Stimulated activated memory B cell treated with anti-CD40 and anti-IgM and Interleukin-4, amounts not matched to agents 10 μg/mL and 1 μg/mL and 100 μg/mL, for 72 hours (primary cell): ENCODE results near the gene NAT16.

Source experiments
- ATAC-seq: fragments of 150-1000 bp; cut with Tn5 transposase; 2 replicates; pipeline ENCODE4 v1.10.0; 2021
- H3K27ac Mint-ChIP-seq: one replicate; pipeline ENCODE4 v1.8.0; 2022; ENCODE audit warnings: mild to moderate bottlenecking, mixed read lengths
- H3K27me3 Mint-ChIP-seq: one replicate; pipeline ENCODE4 v1.8.0; 2022; ENCODE audit warnings: mixed read lengths
- H3K36me3 Mint-ChIP-seq: one replicate; pipeline ENCODE4 v1.8.0; 2022; ENCODE audit warnings: mixed read lengths
- H3K4me1 Mint-ChIP-seq: one replicate; pipeline ENCODE4 v1.8.0; 2022; ENCODE audit warnings: mixed read lengths
- H3K4me3 Mint-ChIP-seq: one replicate; pipeline ENCODE4 v1.8.0; 2022; ENCODE audit warnings: mild to moderate bottlenecking, moderate library complexity, mixed read lengths
- H3K9me3 Mint-ChIP-seq: one replicate; pipeline ENCODE4 v1.8.0; 2022; ENCODE audit warnings: mixed read lengths

Gene NAT16

GRCh38 chr7:101186194-101186593 lies 6.1 kb upstream of the NAT16 start:
- no peak overlapping the region for H3K27ac Mint-ChIP-seq
- H3K36me3 Mint-ChIP-seq, result no peaks in the 10 kb centered on the region
- H3K4me1 Mint-ChIP-seq, result no peaks in the 10 kb centered on the region
- peaks cover 27% of the 10 kb centered on the region for H3K27me3 Mint-ChIP-seq
- ATAC-seq, result no peak
- no peak overlapping the region for H3K4me3 Mint-ChIP-seq
- H3K9me3 Mint-ChIP-seq, result no peaks in the 10 kb centered on the region

GRCh38 chr7:101185258-101185839 lies 5.3 kb upstream of the NAT16 start:
- no peak for ATAC-seq
- Mint-ChIP-seq H3K27me3 (peaks cover 35% of the 10 kb centered on the region), H3K36me3 (no peaks in the 10 kb centered on the region), H3K4me3 (no peak overlapping the region), H3K27ac (no peak overlapping the region), H3K9me3 (no peaks in the 10 kb centered on the region), H3K4me1 (peaks cover 5% of the 10 kb centered on the region)

GRCh38 chr7:101179713-101180112 lies 380 bp downstream of the NAT16 start:
- Mint-ChIP-seq H3K4me3 (no peak overlapping the region), H3K4me1 (peaks cover 29% of the 10 kb centered on the region)

GRCh38 chr7:101179117-101179516 lies 976 bp downstream of the NAT16 start:
- Mint-ChIP-seq H3K27me3 (peaks cover 83% of the 10 kb centered on the region), H3K36me3 (no peaks in the 10 kb centered on the region), H3K27ac (peak overlapping the region; percentile 42), H3K4me3 (peak overlapping the region; percentile 73), H3K4me1 (peaks cover 35% of the 10 kb centered on the region), H3K9me3 (peaks cover 1% of the 10 kb centered on the region)
- ATAC-seq, result peak; percentile 45

More at GRCh38 chr7:101179713-101180112, 380 bp downstream of the NAT16 start:
- Mint-ChIP-seq H3K27me3 (peaks cover 82% of the 10 kb centered on the region), H3K27ac (no peak overlapping the region), H3K36me3 (no peaks in the 10 kb centered on the region), H3K9me3 (no peaks in the 10 kb centered on the region)
- ATAC-seq, result no peak

GRCh38 chr7:101177644-101178043 lies 2.4 kb downstream of the NAT16 start:
- peaks cover 3% of the 10 kb centered on the region for H3K9me3 Mint-ChIP-seq
- no peak overlapping the region for H3K4me3 Mint-ChIP-seq
- H3K36me3 Mint-ChIP-seq, result no peaks in the 10 kb centered on the region
- peaks cover 48% of the 10 kb centered on the region for H3K4me1 Mint-ChIP-seq
- ATAC-seq, result no peak
- no peak overlapping the region for H3K27ac Mint-ChIP-seq
- H3K27me3 Mint-ChIP-seq, result peaks cover 94% of the 10 kb centered on the region

GRCh38 chr7:101175664-101176063 lies 4.4 kb downstream of the NAT16 start:
- Mint-ChIP-seq H3K36me3 (no peaks in the 10 kb centered on the region), H3K9me3 (peaks cover 3% of the 10 kb centered on the region), H3K4me1 (peaks cover 65% of the 10 kb centered on the region), H3K4me3 (no peak overlapping the region), H3K27me3 (peaks cover 99% of the 10 kb centered on the region), H3K27ac (no peak overlapping the region)
- no peak for ATAC-seq

- Mint-ChIP-seq H3K9me3 (peaks cover 3% of the 10 kb centered on the region), H3K27ac (no peak overlapping the region), H3K4me1 (peaks cover 65% of the 10 kb centered on the region), H3K27me3 (peaks cover 99% of the 10 kb centered on the region), H3K36me3 (no peaks in the 10 kb centered on the region), H3K4me3 (peak overlapping the region; percentile 25)
- no peak for ATAC-seq
Observed at GRCh38 chr7:101174322-101174854, 5.7 kb downstream of the NAT16 start.

- peaks cover 65% of the 10 kb centered on the region for H3K4me1 Mint-ChIP-seq
Observed at GRCh38 chr7:101173752-101174244, 6.3 kb downstream of the NAT16 start.

GRCh38 chr7:101172854-101173751 lies 7.0 kb downstream of the NAT16 start:
- H3K9me3 Mint-ChIP-seq, result peaks cover 3% of the 10 kb centered on the region
- H3K4me1 Mint-ChIP-seq, result peaks cover 71% of the 10 kb centered on the region
- H3K27me3 Mint-ChIP-seq, result peaks cover 100% of the 10 kb centered on the region
- H3K4me3 Mint-ChIP-seq, result peak overlapping the region; percentile 65
- ATAC-seq, result no peak
- no peak overlapping the region for H3K27ac Mint-ChIP-seq
- no peaks in the 10 kb centered on the region for H3K36me3 Mint-ChIP-seq

More at GRCh38 chr7:101173752-101174244, 6.3 kb downstream of the NAT16 start:
- peak overlapping the region; percentile 25 for H3K4me3 Mint-ChIP-seq
- no peaks in the 10 kb centered on the region for H3K36me3 Mint-ChIP-seq
- H3K27me3 Mint-ChIP-seq, result peaks cover 99% of the 10 kb centered on the region
- ATAC-seq, result no peak
- peaks cover 3% of the 10 kb centered on the region for H3K9me3 Mint-ChIP-seq
- no peak overlapping the region for H3K27ac Mint-ChIP-seq

- H3K9me3 Mint-ChIP-seq, result peaks cover 3% of the 10 kb centered on the region
- peaks cover 100% of the 10 kb centered on the region for H3K27me3 Mint-ChIP-seq
- H3K4me3 Mint-ChIP-seq, result peak overlapping the region; percentile 65
- H3K36me3 Mint-ChIP-seq, result no peaks in the 10 kb centered on the region
- peak; percentile 52 for ATAC-seq
- no peak overlapping the region for H3K27ac Mint-ChIP-seq
- peaks cover 73% of the 10 kb centered on the region for H3K4me1 Mint-ChIP-seq
Observed at GRCh38 chr7:101172005-101172853, 7.9 kb downstream of the NAT16 start.

GRCh38 chr7:101171442-101171837 lies 8.7 kb downstream of the NAT16 start:
- peak overlapping the region; percentile 18 for H3K27ac Mint-ChIP-seq
- H3K9me3 Mint-ChIP-seq, result peaks cover 3% of the 10 kb centered on the region
- ATAC-seq, result no peak
- peaks cover 100% of the 10 kb centered on the region for H3K27me3 Mint-ChIP-seq
- peaks cover 80% of the 10 kb centered on the region for H3K4me1 Mint-ChIP-seq
- peak overlapping the region; percentile 47 for H3K4me3 Mint-ChIP-seq
- H3K36me3 Mint-ChIP-seq, result no peaks in the 10 kb centered on the region

- H3K9me3 Mint-ChIP-seq, result peaks cover 3% of the 10 kb centered on the region
- peaks cover 100% of the 10 kb centered on the region for H3K27me3 Mint-ChIP-seq
- H3K4me3 Mint-ChIP-seq, result peak overlapping the region; percentile 47
- peak overlapping the region; percentile 18 for H3K27ac Mint-ChIP-seq
- no peak for ATAC-seq
- H3K4me1 Mint-ChIP-seq, result peaks cover 86% of the 10 kb centered on the region
- H3K36me3 Mint-ChIP-seq, result peaks cover under 1% of the 10 kb centered on the region
Observed at GRCh38 chr7:101170617-101171441, 9.3 kb downstream of the NAT16 start.

GRCh38 chr7:101169838-101170551 lies 10.1 kb downstream of the NAT16 start:
- peak; percentile 27 for ATAC-seq
- H3K4me3 Mint-ChIP-seq, result peak overlapping the region; percentile 16
- H3K4me1 Mint-ChIP-seq, result peaks cover 90% of the 10 kb centered on the region
- no peak overlapping the region for H3K27ac Mint-ChIP-seq
- H3K36me3 Mint-ChIP-seq, result peaks cover 5% of the 10 kb centered on the region
- peaks cover 3% of the 10 kb centered on the region for H3K9me3 Mint-ChIP-seq
- H3K27me3 Mint-ChIP-seq, result peaks cover 100% of the 10 kb centered on the region
